Measurements from ENCODE around the gene TGIF2LX. TPM values are rescaled to one million over a fixed set of nuclear protein-coding genes. Genes with fewer than 3 reads are reported as not detected.
"Not testable (repeated sequence)": the region's sequence is repeated elsewhere in the genome, so short reads cannot be mapped to it uniquely, and the experiment has no call there.

TGIF2LX gene
- not detected for total RNA-seq
- not detected for polyA plus RNA-seq

DNA sequence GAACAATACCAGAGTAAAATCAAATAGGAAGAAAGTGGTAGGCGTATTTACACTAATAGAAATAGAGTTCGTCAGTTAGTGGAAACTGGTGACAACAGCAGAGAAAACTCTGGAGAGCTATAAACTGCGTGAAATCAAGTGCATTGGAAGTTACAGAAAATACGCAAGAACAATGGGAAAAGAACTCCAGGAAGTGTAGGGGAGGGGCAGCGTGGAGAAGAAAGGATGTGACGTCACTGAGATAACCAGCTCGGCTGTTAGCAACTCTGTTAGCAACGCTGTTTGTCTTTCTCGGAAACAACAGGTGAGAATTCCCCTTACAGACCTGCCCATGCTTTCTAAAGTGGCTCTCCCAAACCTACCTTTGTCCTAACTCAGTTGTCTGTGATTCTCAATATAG lies at the start of gene TGIF2LX:
Gene TGIF2LX (plus strand): TSS at position 244 of the 400 bp plus-strand sequence. CDS start 178 bp downstream, outside the sequence.
- H3K4me1 ChIP-seq (ENCODE audit: insufficient read depth); H3K27ac ChIP-seq (ENCODE audit: low read depth); H3K36me3 ChIP-seq (ENCODE audit: insufficient read depth); DNase-seq (ENCODE audit: extremely low spot score); H3K4me3 ChIP-seq (ENCODE audit: low read depth, low read length): not testable (repeated sequence)
- WGBS = 83% methylated on average over 9 of the region's 9 CpGs

DNA sequence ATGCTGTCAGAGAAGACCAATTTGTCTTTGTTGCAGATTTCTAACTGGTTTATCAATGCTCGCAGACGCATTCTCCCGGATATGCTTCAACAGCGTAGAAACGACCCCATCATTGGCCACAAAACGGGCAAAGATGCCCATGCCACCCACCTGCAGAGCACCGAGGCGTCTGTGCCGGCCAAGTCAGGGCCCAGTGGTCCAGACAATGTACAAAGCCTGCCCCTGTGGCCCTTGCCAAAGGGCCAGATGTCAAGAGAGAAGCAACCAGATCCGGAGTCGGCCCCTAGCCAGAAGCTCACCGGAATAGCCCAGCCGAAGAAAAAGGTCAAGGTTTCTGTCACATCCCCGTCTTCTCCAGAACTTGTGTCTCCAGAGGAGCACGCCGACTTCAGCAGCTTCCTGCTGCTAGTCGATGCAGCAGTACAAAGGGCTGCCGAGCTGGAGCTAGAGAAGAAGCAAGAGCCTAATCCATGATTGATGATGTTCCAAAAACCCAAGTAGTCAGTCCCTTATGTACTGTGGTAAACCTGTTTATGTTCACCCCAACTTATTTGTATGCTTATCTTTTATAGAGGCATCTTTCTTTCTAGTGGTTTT lies 728 bp downstream of the TGIF2LX start:
- H3K36me3 ChIP-seq (ENCODE audit: insufficient read depth); H3K27ac ChIP-seq (ENCODE audit: low read depth); DNase-seq (ENCODE audit: extremely low spot score); H3K4me3 ChIP-seq (ENCODE audit: low read depth, low read length); H3K4me1 ChIP-seq (ENCODE audit: insufficient read depth): not testable (repeated sequence)
- 96% methylated on average over 18 of the region's 18 CpGs for WGBS

DNA sequence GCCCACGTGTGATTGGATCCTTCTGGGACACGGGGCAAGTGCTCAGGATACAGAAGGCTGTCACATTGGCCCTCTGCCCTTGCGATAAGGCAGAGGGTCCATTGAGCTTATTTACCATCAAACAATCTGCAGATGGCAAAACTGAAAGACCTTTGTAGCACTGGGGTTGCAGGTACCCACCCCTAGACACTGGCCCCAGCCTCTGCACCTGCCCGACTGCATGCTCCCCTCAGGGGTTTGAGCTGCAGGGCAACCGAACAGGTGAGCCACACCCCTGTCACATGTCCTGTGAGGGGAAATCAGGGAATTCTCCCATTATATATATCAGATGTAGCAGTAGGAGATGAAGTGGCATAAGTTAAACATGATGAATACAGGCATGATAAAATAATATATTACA lies 21.4 kb downstream of the TGIF2LX start:
- WGBS = 85% methylated on average over 5 of the region's 5 CpGs
- not testable (repeated sequence) for H3K27ac ChIP-seq (ENCODE audit: low read depth); H3K4me1 ChIP-seq (ENCODE audit: insufficient read depth); H3K36me3 ChIP-seq (ENCODE audit: insufficient read depth); H3K4me3 ChIP-seq (ENCODE audit: low read depth, low read length); DNase-seq (ENCODE audit: extremely low spot score)

DNA sequence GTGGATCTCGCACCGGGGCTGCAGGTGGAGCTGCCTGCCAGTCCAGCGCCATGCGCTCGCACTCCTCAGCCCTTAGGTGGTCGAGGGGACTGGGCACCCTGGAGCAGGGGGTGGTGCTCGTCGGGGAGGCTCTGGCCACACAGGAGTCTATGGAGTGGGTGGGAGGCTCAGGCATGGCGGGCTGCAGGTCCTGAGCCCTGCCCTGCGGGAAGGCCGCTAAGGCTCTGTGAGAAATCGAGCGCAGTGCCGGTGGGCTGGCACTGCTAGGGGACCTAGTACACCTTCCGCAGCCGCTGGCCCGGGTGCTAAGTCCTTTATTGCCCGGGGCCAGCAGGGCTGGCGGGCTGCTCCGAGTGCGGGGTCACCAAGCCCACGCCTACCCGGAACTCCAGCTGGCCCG lies 43.9 kb downstream of the TGIF2LX start:
- WGBS = 96% methylated on average over 24 of the region's 24 CpGs
- H3K4me3 ChIP-seq (ENCODE audit: low read depth, low read length); DNase-seq (ENCODE audit: extremely low spot score); H3K36me3 ChIP-seq (ENCODE audit: insufficient read depth); H3K4me1 ChIP-seq (ENCODE audit: insufficient read depth); H3K27ac ChIP-seq (ENCODE audit: low read depth): not testable (repeated sequence)
